HepG2 (cell line): ENCODE data around the gene CCDC192.

Experiments
- DDIT3 ChIP-seq: sonication (generic); formaldehyde crosslinking; IDR thresholded peaks from 2 replicates; pipeline ENCODE4 v1.4.0; 2020; ENCODE audit warnings: mild to moderate bottlenecking, missing genetic modification reagents
- JARID2 ChIP-seq: sonication (generic); formaldehyde crosslinking; IDR thresholded peaks from 2 replicates; pipeline ENCODE4 v1.8.1; 2023; ENCODE audit warnings: missing genetic modification reagents, inconsistent platforms; ENCODE audit not compliant: insufficient replicate concordance
- POLR2A ChIP-seq, 2 experiments: IDR thresholded peaks; 2 replicates each; pipeline ENCODE4 v1.6.1; 2011; ENCODE audit warnings: low read depth in 2 of 2, low read length in 2 of 2, mild to moderate bottlenecking in 1 of 2, moderate library complexity in 1 of 2; ENCODE audit not compliant: insufficient read depth in 1 of 2
- U2AF2 ChIP-seq: fragments of 200-400 bp; formaldehyde crosslinking; IDR thresholded peaks from 2 replicates; pipeline ENCODE4 v1.6.1; 2017; ENCODE audit warnings: low read depth, mild to moderate bottlenecking, low read length
- ZBTB20 ChIP-seq: sonication (generic); formaldehyde crosslinking; IDR thresholded peaks from 2 replicates; pipeline ENCODE4 v1.8.1; 2023; ENCODE audit warnings: missing genetic modification reagents, low read depth, mild to moderate bottlenecking, borderline replicate concordance
- ZNF20 ChIP-seq: sonication (generic); formaldehyde crosslinking; IDR thresholded peaks from 2 replicates; pipeline ENCODE4 v1.4.0; 2020; ENCODE audit warnings: mild to moderate bottlenecking, moderate library complexity, missing genetic modification reagents
- ZNF318 ChIP-seq: sonication (generic); formaldehyde crosslinking; IDR thresholded peaks from 2 replicates; pipeline ENCODE4 v1.4.0; 2020; ENCODE audit warnings: mild to moderate bottlenecking, missing genetic modification reagents
- ZNF460 ChIP-seq: sonication (generic); formaldehyde crosslinking; IDR thresholded peaks from 2 replicates; pipeline ENCODE4 v1.5.1; 2020; ENCODE audit warnings: missing genetic modification reagents, mild to moderate bottlenecking, borderline replicate concordance
- TF ChIP-seq, protein P1 (sequence below): sonication (generic); formaldehyde crosslinking; IDR thresholded peaks from 2 replicates; pipeline ENCODE4 v1.9.0; 2021; ENCODE audit warnings: missing genetic modification reagents, mild to moderate bottlenecking, borderline replicate concordance

DNA sequence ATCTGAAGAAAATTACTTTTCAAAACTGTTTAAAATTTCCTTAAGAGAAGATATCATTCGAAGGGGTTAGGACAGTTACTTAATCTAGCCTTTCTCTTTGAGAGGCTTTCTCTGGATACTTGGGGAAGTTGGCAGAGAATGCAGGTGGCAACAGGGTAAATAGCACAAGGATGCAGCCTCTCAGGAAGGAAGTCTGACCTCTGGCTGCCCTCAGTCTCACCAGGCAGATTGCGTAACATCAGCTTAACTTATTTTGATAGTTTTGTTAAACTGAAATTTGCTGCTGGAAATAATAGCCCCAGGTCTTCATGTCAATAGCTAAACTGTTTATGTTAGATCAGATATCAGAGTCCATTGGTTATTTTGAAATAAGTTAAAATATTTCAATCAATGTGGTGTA lies 20.4 kb downstream of the CCDC192 start:
- TF ChIP-seq, protein P1, sequence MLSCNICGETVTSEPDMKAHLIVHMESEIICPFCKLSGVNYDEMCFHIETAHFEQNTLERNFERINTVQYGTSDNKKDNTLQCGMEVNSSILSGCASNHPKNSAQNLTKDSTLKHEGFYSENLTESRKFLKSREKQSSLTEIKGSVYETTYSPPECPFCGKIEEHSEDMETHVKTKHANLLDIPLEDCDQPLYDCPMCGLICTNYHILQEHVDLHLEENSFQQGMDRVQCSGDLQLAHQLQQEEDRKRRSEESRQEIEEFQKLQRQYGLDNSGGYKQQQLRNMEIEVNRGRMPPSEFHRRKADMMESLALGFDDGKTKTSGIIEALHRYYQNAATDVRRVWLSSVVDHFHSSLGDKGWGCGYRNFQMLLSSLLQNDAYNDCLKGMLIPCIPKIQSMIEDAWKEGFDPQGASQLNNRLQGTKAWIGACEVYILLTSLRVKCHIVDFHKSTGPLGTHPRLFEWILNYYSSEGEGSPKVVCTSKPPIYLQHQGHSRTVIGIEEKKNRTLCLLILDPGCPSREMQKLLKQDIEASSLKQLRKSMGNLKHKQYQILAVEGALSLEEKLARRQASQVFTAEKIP (CRISPR knock-in tag): no peak
- TF ChIP-seq ZNF20 (no peak), ZNF318 (no peak), U2AF2 (no peak), POLR2A (IDR thresholded peaks at IDR 0.05; ENCODE audit: insufficient read depth in 1 of 2, low read depth in 2 of 2, low read length in 2 of 2) (no peak), ZBTB20 (CRISPR knock-in tag) (no peak), DDIT3 (CRISPR knock-in tag) (no peak), ZNF460 (no peak), JARID2 (CRISPR knock-in tag) (no peak)
